NCI-H446 treated with DMSO at 0.1 percent for 48 hours (cell line): ENCODE measurements around the gene TP53I13.

ENCODE experiments used
- DNase-seq: peaks from one replicate; lab custom pipeline; 2025; lab: John Stamatoyannopoulos, UW

TP53I13 gene

GRCh38 chr17:29593591-29594518 lies 25.4 kb downstream of the TP53I13 start:
- no peak for DNase-seq

- DNase-seq, result no peak
Measured at GRCh38 chr17:29594519-29595090, 26.1 kb downstream of the TP53I13 start.

- no peak for DNase-seq
Measured at GRCh38 chr17:29595107-29595942, 26.8 kb downstream of the TP53I13 start.

GRCh38 chr17:29595943-29596774 lies 27.7 kb downstream of the TP53I13 start:
- no peak for DNase-seq

GRCh38 chr17:29596811-29597210 lies 28.3 kb downstream of the TP53I13 start:
- no peak for DNase-seq

- no peak for DNase-seq
Measured at GRCh38 chr17:29597361-29598172, 29.1 kb downstream of the TP53I13 start.

GRCh38 chr17:29603109-29603674 lies 34.7 kb downstream of the TP53I13 start:
- DNase-seq, result no peak

GRCh38 chr17:29607557-29608195 lies 39.2 kb downstream of the TP53I13 start:
- DNase-seq, result no peak

- no peak for DNase-seq
Measured at GRCh38 chr17:29608986-29609385, 40.5 kb downstream of the TP53I13 start.

GRCh38 chr17:29610395-29610794 lies 41.9 kb downstream of the TP53I13 start:
- no peak for DNase-seq

- no peak for DNase-seq
Measured at GRCh38 chr17:29611351-29612093, 43.0 kb downstream of the TP53I13 start.

- no peak for DNase-seq
Measured at GRCh38 chr17:29612094-29612403, 43.5 kb downstream of the TP53I13 start.

- no peak for DNase-seq
Measured at GRCh38 chr17:29612404-29613280, 44.1 kb downstream of the TP53I13 start.

- DNase-seq, result no peak
Measured at GRCh38 chr17:29613352-29613837, 44.9 kb downstream of the TP53I13 start.

- no peak for DNase-seq
Measured at GRCh38 chr17:29613856-29614255, 45.4 kb downstream of the TP53I13 start.

GRCh38 chr17:29614349-29615047 lies 46.0 kb downstream of the TP53I13 start:
- DNase-seq, result no peak

GRCh38 chr17:29615048-29615385 lies 46.5 kb downstream of the TP53I13 start:
- no peak for DNase-seq
